OCI-LY7 (cell line): ENCODE data around the gene YPEL3. TPM values are rescaled to one million over a fixed set of nuclear protein-coding genes. Genes with fewer than 3 reads are reported as not detected.

Experiments
- BruUV-seq: library from RNA; stranded (reverse); fragments of 400-500 nt; replicated peaks from 2 replicates; lab custom pipeline; 2021; lab: Mats Ljungman, UMichigan
- CTCF ChIA-PET: fragments of 300-600 bp; sonication (Branson Sonifier 250); formaldehyde crosslinking; loops from one replicate; lab custom pipeline; 2022; ENCODE audit warnings: antibody characterized with exemption; ENCODE audit not compliant: unreplicated experiment; lab: Charles Lee
- POLR2A ChIA-PET: fragments of 300-600 bp; sonication (Branson Sonifier 250); formaldehyde crosslinking; loops from one replicate; lab custom pipeline; 2022; ENCODE audit warnings: antibody characterized with exemption; lab: Charles Lee
- DNase-seq: peaks from one replicate; pipeline ENCODE4 v3.0.0-alpha.2; 2015; ENCODE audit warnings: low spot score
- H2AFZ ChIP-seq: fragments of 200-600 bp; sonication (generic), shearing (Covaris generic); 2 replicates; pipeline ENCODE4 v1.6.1; 2014; ENCODE audit warnings: mild to moderate bottlenecking, antibody characterized with exemption, low read length, moderate library complexity
- H3K27ac ChIP-seq: fragments of 200-600 bp; sonication (generic); 2 replicates; pipeline ENCODE4 v1.5.1; 2014; ENCODE audit warnings: mixed run types, low read depth, mild to moderate bottlenecking, moderate library complexity, low read length, inconsistent platforms; ENCODE audit not compliant: poor library complexity, severe bottlenecking
- H3K36me3 ChIP-seq: fragments of 200-600 bp; sonication (generic); 2 replicates; pipeline ENCODE4 v1.6.1; 2014; ENCODE audit warnings: mild to moderate bottlenecking, antibody characterized with exemption, low read length, moderate library complexity, mixed read lengths; ENCODE audit not compliant: insufficient read depth
- H3K4me1 ChIP-seq: fragments of 200-600 bp; sonication (generic); 2 replicates; pipeline ENCODE4 v1.5.1; 2014; ENCODE audit warnings: mild to moderate bottlenecking, low read length; ENCODE audit not compliant: insufficient read depth, poor library complexity, severe bottlenecking
- H3K4me2 ChIP-seq: fragments of 200-600 bp; sonication (generic); 2 replicates; pipeline ENCODE4 v1.6.1; 2014; ENCODE audit warnings: mild to moderate bottlenecking, low read length
- H3K4me3 ChIP-seq: fragments of 200-600 bp; sonication (generic); 2 replicates; pipeline ENCODE4 v1.5.1; 2014; ENCODE audit warnings: mild to moderate bottlenecking, low read depth, low read length; ENCODE audit not compliant: poor library complexity, severe bottlenecking
- H3K79me2 ChIP-seq: fragments of 200-600 bp; sonication (generic); 2 replicates; pipeline ENCODE4 v1.6.1; 2016; ENCODE audit warnings: low read depth, mild to moderate bottlenecking, low read length, moderate library complexity, mixed read lengths; ENCODE audit not compliant: insufficient read depth
- H3K9me2 ChIP-seq: fragments of 200-600 bp; sonication (generic); 2 replicates; pipeline ENCODE4 v1.6.1; 2016; ENCODE audit warnings: mild to moderate bottlenecking, low read length, mixed read lengths; ENCODE audit not compliant: insufficient read depth
- H3K9me3 ChIP-seq: fragments of 200-600 bp; sonication (generic); 2 replicates; pipeline ENCODE4 v1.6.1; 2014; ENCODE audit warnings: mild to moderate bottlenecking, mixed run types, low read length, mixed read lengths
- H4K20me1 ChIP-seq: fragments of 200-600 bp; sonication (generic); 2 replicates; pipeline ENCODE4 v1.6.1; 2014; ENCODE audit warnings: mild to moderate bottlenecking, antibody characterized with exemption, low read length, moderate library complexity, mixed read lengths; ENCODE audit not compliant: insufficient read depth
- CTCF ChIP-seq: fragments of 200-600 bp; sonication (generic); conservative IDR thresholded peaks from 2 replicates; pipeline ENCODE4 v1.5.1; 2014; ENCODE audit warnings: mild to moderate bottlenecking, antibody characterized with exemption, low read length, moderate library complexity, mixed read lengths
- EZH2phosphoT487 ChIP-seq: fragments of 200-600 bp; sonication (generic); IDR thresholded peaks from 2 replicates; pipeline ENCODE4 v1.6.1; 2018; ENCODE audit warnings: low read depth, borderline replicate concordance, mild to moderate bottlenecking, mixed run types, antibody characterized with exemption, low read length, moderate library complexity, mixed read lengths
- intact Hi-C: fragments of 100-400 bp; cut with micrococcal nuclease; formaldehyde crosslinking; loops from one replicate; pipeline ENCODE4 v1.10.0; 2022; ENCODE audit not compliant: unreplicated experiment
- total RNA-seq, 2 experiments: library from RNA; depleted of rRNA in 1 of 2; stranded (reverse); fragments of >200 nt in 1 of 2; shearing (Covaris generic) in 1 of 2; gene quantifications; 2 replicates each; pipeline ENCODE4 v1.2.3, GENCODE V29; 2014 to 2022

YPEL3 gene
- total RNA-seq, 2 experiments from 2014 or later: 17.5 to 34.5 TPM

GRCh38 chr16:30046178-30046577 lies 49.8 kb downstream of the YPEL3 start:
- TF ChIP-seq EZH2phosphoT487 (no peak), CTCF (no peak)
- POLR2A ChIA-PET: no interaction called here
- intact Hi-C loops: no loop called here
- CTCF ChIA-PET: no interaction called here
- no peaks in the 10 kb centered on the region for H4K20me1 ChIP-seq
- H3K9me2 ChIP-seq: no peaks in the 10 kb centered on the region
- H3K36me3 ChIP-seq: no peaks in the 10 kb centered on the region
- no peak overlapping the region for H2AFZ ChIP-seq
- no peaks in the 10 kb centered on the region for H3K4me1 ChIP-seq
- H3K9me3 ChIP-seq: no peaks in the 10 kb centered on the region
- no peak overlapping the region for H3K27ac ChIP-seq
- no peak overlapping the region for H3K4me3 ChIP-seq
- H3K79me2 ChIP-seq: no peaks in the 10 kb centered on the region
- H3K4me2 ChIP-seq: no peak overlapping the region
- no TSS peak for BruUV-seq
- no peak for DNase-seq

Other genes starting within 250 kb of the YPEL3 start
- gene CDIPT, start 233.0 kb downstream of the YPEL3 start, total RNA-seq (2014; rRNA removed; shearing (Covaris generic)): 39.6 and 52.4 TPM in 2 replicates
- gene CDIPT, start 233.0 kb downstream of the YPEL3 start, total RNA-seq (2022): 41.4 and 43.5 TPM in 2 replicates
- gene SEZ6L2, start 196.7 kb downstream of the YPEL3 start, total RNA-seq (2014; rRNA removed; shearing (Covaris generic)): 0.98 TPM in 1 of 2 replicates, not detected in the other
- 0.83 and 1.0 TPM in 2 replicates for gene SEZ6L2, start 196.7 kb downstream of the YPEL3 start, total RNA-seq (2022)
- gene ASPHD1, start 195.7 kb downstream of the YPEL3 start, total RNA-seq (2014; rRNA removed; shearing (Covaris generic)): not detected in 2 replicates
- gene ASPHD1, start 195.7 kb downstream of the YPEL3 start, total RNA-seq (2022): 0.30 TPM in 1 of 2 replicates, not detected in the other
- 14.4 and 15.9 TPM in 2 replicates for gene KCTD13, start 170.0 kb downstream of the YPEL3 start, total RNA-seq (2014; rRNA removed; shearing (Covaris generic))
- 48.0 and 49.5 TPM in 2 replicates for gene KCTD13, start 170.0 kb downstream of the YPEL3 start, total RNA-seq (2022)
- 75.7 and 94.1 TPM in 2 replicates for gene TMEM219, start 134.1 kb downstream of the YPEL3 start, total RNA-seq (2014; rRNA removed; shearing (Covaris generic))
- 82.9 and 88.6 TPM in 2 replicates for gene TMEM219, start 134.1 kb downstream of the YPEL3 start, total RNA-seq (2022)
- 31.7 and 33.3 TPM in 2 replicates for gene TAOK2, start 122.3 kb downstream of the YPEL3 start, total RNA-seq (2014; rRNA removed; shearing (Covaris generic))
- gene TAOK2, start 122.3 kb downstream of the YPEL3 start, total RNA-seq (2022): 45.0 and 46.8 TPM in 2 replicates
- gene HIRIP3, start 100.6 kb downstream of the YPEL3 start, total RNA-seq (2014; rRNA removed; shearing (Covaris generic)): 54.4 and 60.4 TPM in 2 replicates
- 43.2 and 52.3 TPM in 2 replicates for gene HIRIP3, start 100.6 kb downstream of the YPEL3 start, total RNA-seq (2022)
- 88.0 and 94.7 TPM in 2 replicates for gene INO80E, start 100.0 kb downstream of the YPEL3 start, total RNA-seq (2014; rRNA removed; shearing (Covaris generic))
- gene INO80E, start 100.0 kb downstream of the YPEL3 start, total RNA-seq (2022): 129 and 140 TPM in 2 replicates
- not detected in 2 replicates for gene DOC2A, start 85.2 kb downstream of the YPEL3 start, total RNA-seq (2014; rRNA removed; shearing (Covaris generic))
- gene DOC2A, start 85.2 kb downstream of the YPEL3 start, total RNA-seq (2022): 0.31 and 0.91 TPM in 2 replicates
- not detected in 2 replicates for gene C16orf92, start 73.0 kb downstream of the YPEL3 start, total RNA-seq (2014; rRNA removed; shearing (Covaris generic))
- gene C16orf92, start 73.0 kb downstream of the YPEL3 start, total RNA-seq (2022): not detected in 2 replicates
- 2.6 and 4.3 TPM in 2 replicates for gene TLCD3B, start 64.9 kb downstream of the YPEL3 start, total RNA-seq (2014; rRNA removed; shearing (Covaris generic))
- gene TLCD3B, start 64.9 kb downstream of the YPEL3 start, total RNA-seq (2022): 17.6 and 21.3 TPM in 2 replicates
- gene ALDOA, start 30.5 kb downstream of the YPEL3 start, total RNA-seq (2014; rRNA removed; shearing (Covaris generic)): 646 and 809 TPM in 2 replicates
- gene ALDOA, start 30.5 kb downstream of the YPEL3 start, total RNA-seq (2022): 811 and 1,029 TPM in 2 replicates
- 137 and 144 TPM in 2 replicates for gene PPP4C, start 20.2 kb downstream of the YPEL3 start, total RNA-seq (2014; rRNA removed; shearing (Covaris generic))
- 124 and 130 TPM in 2 replicates for gene PPP4C, start 20.2 kb downstream of the YPEL3 start, total RNA-seq (2022)
- 0.77 and 1.4 TPM in 2 replicates for gene TBX6, start 4.3 kb downstream of the YPEL3 start, total RNA-seq (2014; rRNA removed; shearing (Covaris generic))
- 3.7 and 4.5 TPM in 2 replicates for gene TBX6, start 4.3 kb downstream of the YPEL3 start, total RNA-seq (2022)
- 1.8 and 2.0 TPM in 2 replicates for gene GDPD3, start 17.3 kb upstream of the YPEL3 start, total RNA-seq (2014; rRNA removed; shearing (Covaris generic))
- gene GDPD3, start 17.3 kb upstream of the YPEL3 start, total RNA-seq (2022): 5.0 and 5.2 TPM in 2 replicates
- 9.9 and 25.3 TPM in 2 replicates for gene MAPK3, start 27.0 kb upstream of the YPEL3 start, total RNA-seq (2014; rRNA removed; shearing (Covaris generic))
- gene MAPK3, start 27.0 kb upstream of the YPEL3 start, total RNA-seq (2022): 30.1 and 34.6 TPM in 2 replicates
- 351 and 394 TPM in 2 replicates for gene CORO1A, start 87.4 kb upstream of the YPEL3 start, total RNA-seq (2014; rRNA removed; shearing (Covaris generic))
- gene CORO1A, start 87.4 kb upstream of the YPEL3 start, total RNA-seq (2022): 524 and 567 TPM in 2 replicates
- gene BOLA2B, start 97.5 kb upstream of the YPEL3 start, total RNA-seq (2014; rRNA removed; shearing (Covaris generic)): 73.1 and 119 TPM in 2 replicates
- gene BOLA2B, start 97.5 kb upstream of the YPEL3 start, total RNA-seq (2022): 169 and 179 TPM in 2 replicates
- 83.7 and 84.1 TPM in 2 replicates for gene SLX1A, start 97.7 kb upstream of the YPEL3 start, total RNA-seq (2014; rRNA removed; shearing (Covaris generic))
- gene SLX1A, start 97.7 kb upstream of the YPEL3 start, total RNA-seq (2022): 55.7 and 81.9 TPM in 2 replicates
- gene SULT1A3, start 103.0 kb upstream of the YPEL3 start, total RNA-seq (2014; rRNA removed; shearing (Covaris generic)): 3.8 and 7.9 TPM in 2 replicates
- 30.1 and 31.7 TPM in 2 replicates for gene SULT1A3, start 103.0 kb upstream of the YPEL3 start, total RNA-seq (2022)
- gene NPIPB13, start 152.3 kb upstream of the YPEL3 start, total RNA-seq (2014; rRNA removed; shearing (Covaris generic)): 2.9 and 10.2 TPM in 2 replicates
- 50.5 and 51.4 TPM in 2 replicates for gene NPIPB13, start 152.3 kb upstream of the YPEL3 start, total RNA-seq (2022)